ENCODE data around the gene UGT1A4. TPM values are rescaled to one million over a fixed set of nuclear protein-coding genes. Genes with fewer than 3 reads are reported as not detected.
"Not testable (repeated sequence)": the region's sequence is repeated elsewhere in the genome, so short reads cannot be mapped to it uniquely, and the experiment has no call there.

Gene UGT1A4
- total RNA-seq, 5 donors from 2014 or later (not counting 1 experiment from before 2014, with no cell fraction given), result not detected

GRCh38 chr2:233745073-233745755 lies 26.7 kb downstream of the UGT1A4 start:
- ChIA-PET CTCF (no interaction called here), POLR2A (no interaction called here)
- Mint-ChIP-seq H3K36me3 (no peaks in the 10 kb centered on the region), H3K9me3 (peaks cover 3 to 8% (median 7%) of the 10 kb centered on the region in 3 donors), H3K27ac (no peak overlapping the region), H3K4me3 (no peak overlapping the region), H3K27me3 (peaks cover 33 to 38% of the 10 kb centered on the region in 2 donors), H3K4me1 (no peaks in the 10 kb centered on the region)
- no peak overlapping the region for H3K27ac ChIP-seq (ENCODE audit: low read length)
- H3K9me3 ChIP-seq, result no peaks in the 10 kb centered on the region
- ATAC-seq (replicated peaks in 1 of 4), result no peak
- H3K4me1 ChIP-seq (ENCODE audit: control insufficient read depth in 1 of 2, extremely low read depth in 1 of 2, insufficient read depth in 2 of 2, low read length in 2 of 2), result no peaks in the 10 kb centered on the region
- H3K27me3 ChIP-seq (replicated peaks in 1 of 2; ENCODE audit: control insufficient read depth in 2 of 2, extremely low read depth in 1 of 2, insufficient read depth in 2 of 2, low read length in 1 of 2), result peaks cover 0 to 18% of the 10 kb centered on the region in 2 experiments
- no peak for DNase-seq
- no peaks in the 10 kb centered on the region for H3K36me3 ChIP-seq (ENCODE audit: control insufficient read depth in 2 of 2, extremely low read depth in 1 of 2, insufficient read depth in 1 of 2, low read length in 1 of 2)
- 79% methylated on average over 2 of the region's 5 CpGs for WGBS (ENCODE audit: insufficient coverage)
- no peak overlapping the region for H3K4me3 ChIP-seq (ENCODE audit: control insufficient read depth in 1 of 2, extremely low read depth in 1 of 2, low read length in 1 of 2)

- not testable (repeated sequence) for ATAC-seq (replicated peaks in 1 of 4); H3K36me3 Mint-ChIP-seq
- peaks cover 33 to 37% of the 10 kb centered on the region in 2 donors for H3K27me3 Mint-ChIP-seq
These were observed 27.3 kb downstream of the UGT1A4 start for GRCh38 chr2:233745838-233746237.

GRCh38 chr2:233746475-233747282 lies 28.1 kb downstream of the UGT1A4 start:
- H3K27me3 Mint-ChIP-seq, result peaks cover 35 to 41% of the 10 kb centered on the region in 2 donors
- Histone ChIP-seq H3K27ac (ENCODE audit: low read length) (no peak overlapping the region), H3K4me3 (ENCODE audit: control insufficient read depth in 1 of 2, extremely low read depth in 1 of 2, low read length in 1 of 2) (no peak overlapping the region), H3K9me3 (no peaks in the 10 kb centered on the region), H3K36me3 (ENCODE audit: control insufficient read depth in 2 of 2, extremely low read depth in 1 of 2, insufficient read depth in 1 of 2, low read length in 1 of 2) (no peaks in the 10 kb centered on the region), H3K27me3 (replicated peaks in 1 of 2; ENCODE audit: control insufficient read depth in 2 of 2, extremely low read depth in 1 of 2, insufficient read depth in 2 of 2, low read length in 1 of 2) (peaks cover 0 to 22% of the 10 kb centered on the region in 2 experiments), H3K4me1 (ENCODE audit: control insufficient read depth in 1 of 2, extremely low read depth in 1 of 2, insufficient read depth in 2 of 2, low read length in 2 of 2) (no peaks in the 10 kb centered on the region)
- ChIA-PET POLR2A (no interaction called here), CTCF (no interaction called here)
- no peak for ATAC-seq (replicated peaks in 1 of 4)
- no peak for DNase-seq
- H3K27ac Mint-ChIP-seq, result no peak overlapping the region
- no peaks in the 10 kb centered on the region for H3K4me1 Mint-ChIP-seq
- H3K4me3 Mint-ChIP-seq, result no peak overlapping the region
- 60% methylated on average over 4 of the region's 10 CpGs for WGBS (ENCODE audit: insufficient coverage)
- H3K9me3 Mint-ChIP-seq, result peaks cover 6 to 17% (median 8%) of the 10 kb centered on the region in 3 donors
- no peaks in the 10 kb centered on the region for H3K36me3 Mint-ChIP-seq

More at GRCh38 chr2:233745838-233746237, 27.3 kb downstream of the UGT1A4 start:
- H3K27ac ChIP-seq (ENCODE audit: low read length); CTCF ChIA-PET; H3K4me1 Mint-ChIP-seq; H3K4me3 Mint-ChIP-seq; H3K4me1 ChIP-seq (ENCODE audit: control insufficient read depth in 1 of 2, extremely low read depth in 1 of 2, insufficient read depth in 2 of 2, low read length in 2 of 2); H3K27ac Mint-ChIP-seq; H3K9me3 ChIP-seq; H3K4me3 ChIP-seq (ENCODE audit: control insufficient read depth in 1 of 2, extremely low read depth in 1 of 2, low read length in 1 of 2); H3K36me3 ChIP-seq (ENCODE audit: control insufficient read depth in 2 of 2, extremely low read depth in 1 of 2, insufficient read depth in 1 of 2, low read length in 1 of 2); DNase-seq; H3K9me3 Mint-ChIP-seq; POLR2A ChIA-PET: not testable (repeated sequence)
- no CpG with 5 or more reads among the region's 2 CpGs for WGBS (ENCODE audit: insufficient coverage)
- H3K27me3 ChIP-seq (replicated peaks in 1 of 2; ENCODE audit: control insufficient read depth in 2 of 2, extremely low read depth in 1 of 2, insufficient read depth in 2 of 2, low read length in 1 of 2), result peaks cover 0 to 22% of the 10 kb centered on the region in 2 experiments

- Histone ChIP-seq H3K9me3 (no peaks in the 10 kb centered on the region), H3K4me1 (ENCODE audit: control insufficient read depth in 1 of 2, extremely low read depth in 1 of 2, insufficient read depth in 2 of 2, low read length in 2 of 2) (no peaks in the 10 kb centered on the region), H3K27ac (ENCODE audit: low read length) (no peak overlapping the region), H3K36me3 (ENCODE audit: control insufficient read depth in 2 of 2, extremely low read depth in 1 of 2, insufficient read depth in 1 of 2, low read length in 1 of 2) (no peaks in the 10 kb centered on the region), H3K4me3 (ENCODE audit: control insufficient read depth in 1 of 2, extremely low read depth in 1 of 2, low read length in 1 of 2) (no peak overlapping the region), H3K27me3 (replicated peaks in 1 of 2; ENCODE audit: control insufficient read depth in 2 of 2, extremely low read depth in 1 of 2, insufficient read depth in 2 of 2, low read length in 1 of 2) (peaks cover 0 to 20% of the 10 kb centered on the region in 2 experiments)
- no peaks in the 10 kb centered on the region for H3K4me1 Mint-ChIP-seq
- peaks cover 7 to 19% (median 8%) of the 10 kb centered on the region in 3 donors for H3K9me3 Mint-ChIP-seq
- 100% methylated on average over 1 of the region's 6 CpGs for WGBS (ENCODE audit: insufficient coverage)
- H3K36me3 Mint-ChIP-seq, result no peaks in the 10 kb centered on the region
- ATAC-seq (replicated peaks in 1 of 4) (no peak), DNase-seq (no peak)
- ChIA-PET POLR2A (no interaction called here), CTCF (no interaction called here)
- H3K4me3 Mint-ChIP-seq, result no peak overlapping the region
- no peak overlapping the region for H3K27ac Mint-ChIP-seq
- H3K27me3 Mint-ChIP-seq, result peaks cover 37 to 41% of the 10 kb centered on the region in 2 donors
These were observed 28.7 kb downstream of the UGT1A4 start for GRCh38 chr2:233747283-233747544.

- H3K4me3 Mint-ChIP-seq; POLR2A ChIA-PET; H3K36me3 Mint-ChIP-seq; H3K36me3 ChIP-seq (ENCODE audit: control insufficient read depth in 2 of 2, extremely low read depth in 1 of 2, insufficient read depth in 1 of 2, low read length in 1 of 2); H3K27ac Mint-ChIP-seq; H3K4me3 ChIP-seq (ENCODE audit: control insufficient read depth in 1 of 2, extremely low read depth in 1 of 2, low read length in 1 of 2); H3K4me1 ChIP-seq (ENCODE audit: control insufficient read depth in 1 of 2, extremely low read depth in 1 of 2, insufficient read depth in 2 of 2, low read length in 2 of 2); H3K9me3 ChIP-seq; DNase-seq; H3K27ac ChIP-seq (ENCODE audit: low read length); H3K4me1 Mint-ChIP-seq; ATAC-seq (replicated peaks in 1 of 4); CTCF ChIA-PET: not testable (repeated sequence)
- Mint-ChIP-seq H3K9me3 (peaks cover 7 to 19% (median 8%) of the 10 kb centered on the region in 3 donors), H3K27me3 (peaks cover 36 to 39% of the 10 kb centered on the region in 2 donors)
- 80% methylated on average over 1 of the region's 2 CpGs for WGBS (ENCODE audit: insufficient coverage)
- H3K27me3 ChIP-seq (replicated peaks in 1 of 2; ENCODE audit: control insufficient read depth in 2 of 2, extremely low read depth in 1 of 2, insufficient read depth in 2 of 2, low read length in 1 of 2), result peaks cover 0 to 14% of the 10 kb centered on the region in 2 experiments
These were observed 32.2 kb downstream of the UGT1A4 start for GRCh38 chr2:233750689-233751088.

- CTCF ChIA-PET; H3K4me1 Mint-ChIP-seq; H3K27ac ChIP-seq (ENCODE audit: low read length); H3K36me3 Mint-ChIP-seq; H3K4me3 Mint-ChIP-seq; H3K9me3 ChIP-seq; H3K36me3 ChIP-seq (ENCODE audit: control insufficient read depth in 2 of 2, extremely low read depth in 1 of 2, insufficient read depth in 1 of 2, low read length in 1 of 2); H3K4me3 ChIP-seq (ENCODE audit: control insufficient read depth in 1 of 2, extremely low read depth in 1 of 2, low read length in 1 of 2); POLR2A ChIA-PET; H3K27ac Mint-ChIP-seq; DNase-seq; ATAC-seq (replicated peaks in 1 of 4); H3K4me1 ChIP-seq (ENCODE audit: control insufficient read depth in 1 of 2, extremely low read depth in 1 of 2, insufficient read depth in 2 of 2, low read length in 2 of 2): not testable (repeated sequence)
- Mint-ChIP-seq H3K27me3 (peaks cover 33 to 38% of the 10 kb centered on the region in 2 donors), H3K9me3 (peaks cover 7 to 19% (median 8%) of the 10 kb centered on the region in 3 donors)
- peaks cover 0 to 13% of the 10 kb centered on the region in 2 experiments for H3K27me3 ChIP-seq (replicated peaks in 1 of 2; ENCODE audit: control insufficient read depth in 2 of 2, extremely low read depth in 1 of 2, insufficient read depth in 2 of 2, low read length in 1 of 2)
- WGBS (ENCODE audit: insufficient coverage), result 20% methylated on average over 1 of the region's 2 CpGs
These were observed 32.9 kb downstream of the UGT1A4 start for GRCh38 chr2:233751212-233752009.
